ENCODE measurements around the gene ADGRA3.

DNA sequence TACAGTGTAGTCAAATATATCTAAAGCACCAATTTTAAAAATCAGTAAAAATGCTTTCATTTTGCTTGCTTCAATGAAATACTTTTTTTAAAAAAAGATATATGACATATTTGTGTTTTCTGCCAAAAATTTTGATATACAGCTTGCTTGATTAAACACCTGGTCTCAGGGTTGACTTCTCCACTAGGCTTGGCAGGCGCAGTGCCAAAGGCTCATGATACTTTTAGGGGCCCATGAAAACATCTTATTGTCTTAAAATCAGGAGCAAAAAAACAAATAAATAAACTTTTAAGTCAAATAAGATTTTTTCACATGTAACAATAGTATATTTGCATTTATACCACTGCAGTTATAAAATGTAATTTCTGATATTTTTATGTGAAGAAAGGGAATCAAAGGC, 95.6 kb downstream of the ADGRA3 start:
- TF ChIP-seq, protein P1, sequence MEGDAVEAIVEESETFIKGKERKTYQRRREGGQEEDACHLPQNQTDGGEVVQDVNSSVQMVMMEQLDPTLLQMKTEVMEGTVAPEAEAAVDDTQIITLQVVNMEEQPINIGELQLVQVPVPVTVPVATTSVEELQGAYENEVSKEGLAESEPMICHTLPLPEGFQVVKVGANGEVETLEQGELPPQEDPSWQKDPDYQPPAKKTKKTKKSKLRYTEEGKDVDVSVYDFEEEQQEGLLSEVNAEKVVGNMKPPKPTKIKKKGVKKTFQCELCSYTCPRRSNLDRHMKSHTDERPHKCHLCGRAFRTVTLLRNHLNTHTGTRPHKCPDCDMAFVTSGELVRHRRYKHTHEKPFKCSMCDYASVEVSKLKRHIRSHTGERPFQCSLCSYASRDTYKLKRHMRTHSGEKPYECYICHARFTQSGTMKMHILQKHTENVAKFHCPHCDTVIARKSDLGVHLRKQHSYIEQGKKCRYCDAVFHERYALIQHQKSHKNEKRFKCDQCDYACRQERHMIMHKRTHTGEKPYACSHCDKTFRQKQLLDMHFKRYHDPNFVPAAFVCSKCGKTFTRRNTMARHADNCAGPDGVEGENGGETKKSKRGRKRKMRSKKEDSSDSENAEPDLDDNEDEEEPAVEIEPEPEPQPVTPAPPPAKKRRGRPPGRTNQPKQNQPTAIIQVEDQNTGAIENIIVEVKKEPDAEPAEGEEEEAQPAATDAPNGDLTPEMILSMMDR (IDR thresholded peaks at IDR 0.05; ENCODE audit: low read length), result no peak
- no peak for TF ChIP-seq EZH2 (optimal IDR thresholded peaks at IDR 0.05; ENCODE audit: low read depth, low read length)
